GM18505 (cell line): ENCODE results near the gene ZFYVE9.

Experiments
- ATAC-seq: cut with Tn5 transposase; IDR thresholded peaks from one replicate; pipeline ENCODE4 v1.9.1; 2021; ENCODE audit not compliant: unreplicated experiment
- POLR2A ChIP-seq: IDR thresholded peaks from 4 replicates; pipeline ENCODE4 v1.6.1; 2011; ENCODE audit warnings: borderline replicate concordance; ENCODE audit not compliant: insufficient read depth, insufficient read length; ENCODE audit errors: extremely low read depth

ZFYVE9 gene

GRCh38 chr1:52288286-52288685 lies 146.4 kb downstream of the ZFYVE9 start:
- ATAC-seq: no peak
- no peak for TF ChIP-seq POLR2A

GRCh38 chr1:52294580-52294979 lies 152.7 kb downstream of the ZFYVE9 start:
- ATAC-seq: no peak
- TF ChIP-seq POLR2A: no peak

- TF ChIP-seq POLR2A: no peak
- ATAC-seq: no peak
Observed at GRCh38 chr1:52296345-52296744, 154.5 kb downstream of the ZFYVE9 start.

- ATAC-seq: no peak
- no peak for TF ChIP-seq POLR2A
Observed at GRCh38 chr1:52305417-52306226, 163.7 kb downstream of the ZFYVE9 start.

- TF ChIP-seq POLR2A: no peak
- no peak for ATAC-seq
Observed at GRCh38 chr1:52306227-52307006, 164.5 kb downstream of the ZFYVE9 start.

- TF ChIP-seq POLR2A: no peak
- ATAC-seq: no peak
Observed at GRCh38 chr1:52321061-52321460, 179.2 kb downstream of the ZFYVE9 start.

- ATAC-seq: no peak
- TF ChIP-seq POLR2A: no peak
Observed at GRCh38 chr1:52323731-52324130, 181.8 kb downstream of the ZFYVE9 start.

GRCh38 chr1:52325786-52326185 lies 183.9 kb downstream of the ZFYVE9 start:
- no peak for ATAC-seq
- no peak for TF ChIP-seq POLR2A

GRCh38 chr1:52328615-52329014 lies 186.7 kb downstream of the ZFYVE9 start:
- TF ChIP-seq POLR2A: no peak
- no peak for ATAC-seq

GRCh38 chr1:52332411-52332810 lies 190.5 kb downstream of the ZFYVE9 start:
- TF ChIP-seq POLR2A: no peak
- ATAC-seq: no peak

- ATAC-seq: no peak
- no peak for TF ChIP-seq POLR2A
Observed at GRCh38 chr1:52334906-52335528, 193.1 kb downstream of the ZFYVE9 start.

- TF ChIP-seq POLR2A: no peak
- ATAC-seq: no peak
Observed at GRCh38 chr1:52337439-52337838, 195.6 kb downstream of the ZFYVE9 start.

GRCh38 chr1:52341655-52342260 lies 199.9 kb downstream of the ZFYVE9 start:
- TF ChIP-seq POLR2A: no peak
- no peak for ATAC-seq
